Renal cortical epithelial cell (primary cell): ENCODE results near the gene NUDT6. TPM values are rescaled to one million over a fixed set of nuclear protein-coding genes. Genes with fewer than 3 reads are reported as not detected.
"Not testable (repeated sequence)": the region's sequence is repeated elsewhere in the genome, so short reads cannot be mapped to it uniquely, and the experiment has no call there.

ENCODE experiments used
- DNase-seq: peaks from one replicate; pipeline ENCODE4 v3.0.0-alpha.2; 2011; ENCODE audit warnings: low read depth
- total RNA-seq: library from RNA; depleted of rRNA; stranded (reverse); fragments of >200 nt; gene quantifications from 2 replicates; pipeline ENCODE4 v1.2.3, GENCODE V29; 2014

NUDT6 gene
- total RNA-seq, 1 donor from 2014 or later, result 10.0 TPM

- DNase-seq, result no peak
These were observed 45.9 kb downstream of the NUDT6 start for GRCh38 chr4:122876456-122876855.

- DNase-seq, result no peak
These were observed 46.4 kb downstream of the NUDT6 start for GRCh38 chr4:122875949-122876348.

DNA sequence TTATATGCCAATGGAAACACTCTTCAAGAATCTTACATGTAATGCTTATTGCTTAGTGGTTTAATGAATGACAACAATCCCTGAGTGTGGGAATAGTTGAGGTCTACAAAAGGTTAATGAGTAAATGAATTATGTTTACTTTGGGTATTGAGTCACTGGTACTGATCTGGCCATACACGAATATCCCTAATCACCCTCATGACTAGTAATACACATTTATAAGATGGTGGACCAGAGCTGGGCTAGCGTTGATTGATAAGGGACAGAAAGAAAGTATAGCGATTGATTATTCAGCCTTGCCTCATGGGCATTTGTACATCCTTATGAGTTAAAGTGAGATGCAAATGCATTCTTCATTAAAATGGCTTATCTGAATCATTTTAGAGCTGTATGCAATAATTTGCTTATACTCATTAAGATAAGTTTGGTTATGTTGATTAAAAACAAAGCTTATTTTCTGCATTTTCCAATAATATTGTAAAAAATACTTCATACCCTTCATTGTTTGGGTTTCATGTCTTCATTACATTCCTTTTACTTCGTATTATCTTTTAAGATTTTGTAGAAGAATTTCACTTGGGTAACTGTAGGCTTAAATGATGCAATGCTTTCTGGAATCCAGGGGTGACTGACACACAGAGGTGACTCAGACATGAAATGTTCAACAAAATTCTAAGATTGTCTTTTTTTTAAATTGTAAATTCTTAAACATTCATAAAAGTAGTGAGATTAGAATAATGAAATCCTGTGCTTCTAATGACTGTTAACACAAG is 48.4 kb downstream of the NUDT6 start:
- peak; percentile 99 for DNase-seq

GRCh38 chr4:122873146-122873545 is 49.3 kb downstream of the NUDT6 start:
- peak; percentile 65 for DNase-seq

- DNase-seq, result not testable (repeated sequence)
These were observed 54.2 kb downstream of the NUDT6 start for GRCh38 chr4:122868235-122868634.

GRCh38 chr4:122865425-122865824 is 57.0 kb downstream of the NUDT6 start:
- DNase-seq, result no peak

DNA sequence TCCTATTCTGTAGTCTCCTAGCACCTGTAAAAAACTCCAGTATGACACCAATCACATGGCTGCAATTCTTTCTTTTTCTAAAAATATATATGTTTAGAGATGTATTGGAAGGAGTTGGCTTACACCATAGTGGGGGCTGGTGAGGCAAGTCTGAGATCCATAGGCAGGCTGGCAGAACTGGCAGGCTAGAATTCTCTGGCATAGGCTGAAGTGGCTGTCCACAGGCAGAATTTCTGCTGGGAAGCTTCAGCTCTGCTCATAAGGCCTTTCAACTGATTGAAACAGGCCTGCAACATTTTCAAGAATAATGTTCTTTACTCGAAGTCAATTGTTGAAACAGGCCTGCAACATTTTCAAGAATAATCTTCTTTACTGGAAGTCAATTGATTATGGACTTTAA is 58.8 kb downstream of the NUDT6 start:
- DNase-seq, result no peak

DNA sequence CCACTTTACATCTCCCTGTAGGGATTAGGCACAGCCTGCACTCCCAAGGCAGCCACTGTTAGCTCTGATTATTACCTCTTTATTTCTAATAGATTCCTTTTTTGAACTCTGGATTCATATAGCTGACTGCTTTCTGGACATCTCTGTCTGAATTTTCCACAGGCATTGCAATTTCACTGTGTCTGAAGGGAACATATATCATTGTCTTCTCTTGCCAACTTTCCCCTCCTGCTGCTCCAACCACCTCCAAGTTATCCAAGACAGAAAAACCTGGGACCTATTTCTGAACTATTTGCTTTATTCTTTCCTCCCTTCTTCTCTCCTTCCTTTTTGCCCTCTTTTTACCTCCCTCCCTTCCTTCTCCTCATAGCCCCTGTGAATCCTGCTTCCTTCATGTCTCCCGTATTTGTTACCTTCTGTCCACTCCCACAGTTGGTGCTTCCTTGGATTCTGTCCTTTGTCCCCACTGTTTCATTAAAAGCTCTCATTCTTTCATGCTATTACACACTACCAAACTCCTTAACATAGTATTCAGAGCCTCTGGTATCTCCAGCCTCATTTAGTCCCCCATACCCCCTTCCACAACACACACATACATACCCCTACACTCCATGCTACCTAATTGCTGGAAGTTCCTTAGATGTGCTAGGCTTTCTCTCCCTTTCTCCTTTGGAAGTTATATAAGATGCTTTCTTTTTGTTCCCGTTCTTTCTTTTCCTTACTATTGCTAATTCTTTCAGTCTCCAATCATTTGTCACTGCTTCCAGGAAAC is 61.0 kb downstream of the NUDT6 start:
- no peak for DNase-seq

DNA sequence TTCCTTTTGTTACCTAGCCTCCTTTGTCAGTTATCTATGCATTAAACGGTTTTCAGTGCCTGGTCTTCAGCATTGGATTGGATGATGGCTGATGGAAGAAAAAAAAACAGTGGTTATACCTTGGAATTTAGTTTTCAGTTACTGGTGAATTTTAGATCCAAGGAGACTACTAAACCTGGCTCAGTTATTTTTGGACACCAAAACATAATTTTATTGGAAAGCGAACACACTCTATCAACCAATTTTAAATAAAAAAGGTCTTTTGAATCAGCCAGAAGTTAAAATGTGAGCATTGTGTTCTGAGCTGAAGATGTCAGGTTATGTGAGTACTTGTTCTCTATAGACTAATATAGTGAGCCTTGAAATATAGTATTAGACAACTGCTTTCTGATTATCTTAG is 63.7 kb downstream of the NUDT6 start:
- no peak for DNase-seq

DNA sequence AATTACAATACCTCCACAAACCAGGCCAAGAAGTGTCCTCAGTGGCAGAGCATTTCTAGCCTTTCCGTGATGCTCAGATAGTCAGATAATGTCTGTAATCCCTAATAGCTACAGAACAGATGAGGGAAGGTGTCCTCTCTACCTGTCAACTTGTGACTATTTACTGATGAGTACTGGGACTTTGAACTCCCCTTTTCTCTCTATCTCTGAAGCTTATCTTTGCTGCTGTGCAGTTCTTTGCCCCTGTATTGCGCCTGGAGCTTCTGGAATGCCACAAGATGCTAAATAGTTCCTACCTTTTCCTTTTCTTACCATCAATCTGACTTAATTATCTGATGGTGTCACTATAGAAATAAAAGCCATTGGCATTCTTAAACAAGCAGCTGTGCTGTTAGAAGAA is 65.2 kb downstream of the NUDT6 start:
- DNase-seq, result peak; percentile 15

DNA sequence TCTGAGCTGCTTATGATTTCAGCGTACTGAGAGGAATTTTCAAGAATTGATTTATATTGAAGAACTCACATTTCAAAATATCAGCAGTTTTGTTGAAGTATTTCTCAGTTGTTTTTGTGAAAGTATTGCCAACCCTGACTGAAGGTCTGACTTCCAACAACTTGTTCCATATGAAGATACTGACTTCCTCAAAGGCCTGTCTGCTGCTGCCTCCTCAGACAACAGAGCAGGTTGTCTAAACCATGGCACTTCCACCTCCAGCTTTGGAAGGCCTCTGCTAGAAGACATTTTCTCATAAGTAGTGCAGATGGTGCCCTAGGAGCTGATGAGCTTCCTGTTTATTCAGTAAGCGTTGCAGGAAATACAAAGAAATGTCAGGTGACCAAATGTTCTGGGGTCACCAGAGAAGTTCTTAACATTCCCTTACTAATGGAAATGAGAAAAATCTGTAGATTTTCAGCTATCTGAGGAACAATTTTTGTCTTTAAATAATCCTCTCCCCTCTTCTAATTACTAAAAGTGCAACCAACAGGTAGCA is 67.0 kb downstream of the NUDT6 start:
- DNase-seq, result peak; percentile 21

GRCh38 chr4:122854447-122855352 is 67.7 kb downstream of the NUDT6 start:
- DNase-seq, result peak; percentile 77

- no peak for DNase-seq
These were observed 70.8 kb downstream of the NUDT6 start for GRCh38 chr4:122851568-122851967.

DNA sequence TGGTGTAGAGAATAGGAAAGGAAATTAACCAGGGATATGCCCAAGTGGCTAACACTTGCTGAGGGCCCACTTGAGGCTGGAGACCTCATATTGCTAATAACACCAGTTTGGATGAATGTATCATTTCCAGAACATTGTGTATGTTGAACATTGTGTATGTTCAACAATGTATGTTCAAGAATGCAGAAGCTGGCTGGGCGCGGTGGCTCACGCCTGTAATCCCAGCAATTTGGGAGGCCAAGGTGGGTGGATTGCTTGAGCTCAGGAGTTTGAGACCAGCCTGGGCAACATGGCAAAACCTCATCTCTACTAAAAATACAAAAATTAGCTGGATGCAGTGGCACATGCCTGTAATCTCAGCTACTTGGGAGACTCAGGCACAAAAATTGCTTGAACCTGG is 72.6 kb downstream of the NUDT6 start:
- DNase-seq, result not testable (repeated sequence)

DNA sequence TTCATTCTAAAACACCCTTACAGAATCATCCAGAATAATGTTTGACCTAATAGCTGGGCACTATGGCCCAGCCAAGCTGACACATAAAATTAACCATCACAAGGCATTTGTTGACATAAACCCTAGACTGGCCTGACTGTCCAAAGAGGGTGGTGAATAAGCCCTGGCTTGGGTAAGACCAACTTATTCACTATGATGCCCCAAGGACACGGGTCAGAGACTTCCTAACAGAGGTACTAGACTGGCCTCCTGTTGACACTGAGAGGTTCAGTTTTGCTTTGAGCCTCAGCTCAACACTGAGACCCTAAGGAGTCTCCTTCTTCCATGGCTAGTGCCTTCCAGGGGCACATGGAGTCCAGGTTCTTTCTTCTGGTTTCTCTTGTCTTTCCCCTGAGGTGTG is 74.5 kb downstream of the NUDT6 start:
- DNase-seq, result peak; percentile 80

- peak; percentile 78 for DNase-seq
These were observed 76.6 kb downstream of the NUDT6 start for GRCh38 chr4:122845760-122846159.

- peak; percentile 22 for DNase-seq
These were observed 77.3 kb downstream of the NUDT6 start for GRCh38 chr4:122845066-122845465.

GRCh38 chr4:122844391-122844790 is 78.0 kb downstream of the NUDT6 start:
- not testable (repeated sequence) for DNase-seq

GRCh38 chr4:122842984-122843531 is 79.3 kb downstream of the NUDT6 start:
- DNase-seq, result peak; percentile 69
